K562 (cell line): Measurements from ENCODE around the gene NBPF4. TPM values are rescaled to one million over a fixed set of nuclear protein-coding genes. Genes with fewer than 3 reads are reported as not detected.

Experiments
- ATAC-seq: fragments of 200-7000 bp; cut with Tn5 transposase; 3 replicates; pipeline ENCODE4 v1.9.1; 2020; ENCODE audit warnings: moderate library complexity
- BruUV-seq: library from RNA; stranded (reverse); fragments of 400-500 nt; replicated peaks from 2 replicates; lab custom pipeline; 2021; lab: Mats Ljungman, UMichigan
- CTCF ChIA-PET: fragments of 300-600 bp; formaldehyde crosslinking; extraction: SDS; loops from one replicate; lab custom pipeline; 2021; ENCODE audit warnings: low intra/inter-chr PET ratio; lab: Yijun Ruan, JAX
- POLR2A ChIA-PET: fragments of 300-600, 350-650 bp; sonication (Branson Sonifier 250); formaldehyde crosslinking; extraction: SDS; loops from one replicate; lab custom pipeline; 2021; ENCODE audit warnings: antibody characterized with exemption, inconsistent platforms; lab: Yijun Ruan, JAX
- DNase-seq, 4 experiments: peaks; one replicate each; pipeline versions ENCODE4 v3.0.0 to v3.0.0-alpha.2; 2011 to 2018; ENCODE audit warnings: low spot score in 3 of 4, mixed read lengths in 3 of 4; ENCODE audit errors: extremely low read depth in 1 of 4
- FAIRE-seq: peaks from 2 replicates; lab custom pipeline; 2011; peaks lifted over from hg19 to GRCh38; lab: Jason Lieb, UNC
- H2AFZ ChIP-seq: 2 replicates; pipeline ENCODE4 v1.6.0; 2011; ENCODE audit warnings: low read depth, low read length, control low read depth, inconsistent platforms
- H3K27ac ChIP-seq: fragments of 200-600 bp; 3 replicates; pipeline ENCODE4 v1.8.0; 2011; ENCODE audit warnings: low read depth, mild to moderate bottlenecking, control low read depth, inconsistent platforms, low read length, moderate library complexity, mixed read lengths; ENCODE audit errors: extremely low read depth
- H3K27me3 ChIP-seq, 2 experiments: fragments of 300-600 bp in 1 of 2; 2 replicates in 1 of 2; 3 replicates in 1 of 2; pipeline versions ENCODE4 v1.6.0 to v1.8.0; 2011; ENCODE audit warnings: inconsistent platforms in 2 of 2, low read length in 2 of 2, mild to moderate bottlenecking in 1 of 2, mixed read lengths in 1 of 2, moderate library complexity in 1 of 2; ENCODE audit not compliant: control insufficient read depth in 2 of 2, insufficient read depth in 2 of 2
- H3K36me3 ChIP-seq: fragments of 300-600 bp; 3 replicates; pipeline ENCODE4 v1.8.0; 2011; ENCODE audit warnings: mild to moderate bottlenecking, low read length, inconsistent platforms; ENCODE audit not compliant: control insufficient read depth, insufficient read depth
- H3K4me1 ChIP-seq, 2 experiments: fragments of 200-600 bp in 1 of 2; replicated peaks in 1 of 2; 2 replicates in 1 of 2; 3 replicates in 1 of 2; pipeline versions ENCODE4 v1.5.1 to v1.8.0; 2011; ENCODE audit warnings: inconsistent platforms in 2 of 2, low read length in 2 of 2, mild to moderate bottlenecking in 1 of 2, mixed read lengths in 1 of 2, moderate library complexity in 1 of 2; ENCODE audit not compliant: control insufficient read depth in 2 of 2, insufficient read depth in 2 of 2
- H3K4me2 ChIP-seq: 2 replicates; pipeline ENCODE4 v1.6.1; 2011; ENCODE audit warnings: low read length, control low read depth, inconsistent platforms, mixed read lengths; ENCODE audit not compliant: insufficient read depth
- H3K4me3 ChIP-seq: fragments of 200-600 bp; sonication (generic), shearing (Covaris generic); 2 replicates; pipeline ENCODE4 v1.5.1; 2016; ENCODE audit warnings: control low read depth, inconsistent platforms
- H3K79me2 ChIP-seq: fragments of 200-600 bp; 3 replicates; pipeline ENCODE4 v1.8.0; 2011; ENCODE audit warnings: low read length, inconsistent platforms; ENCODE audit not compliant: control insufficient read depth, insufficient read depth
- H3K9ac ChIP-seq, 2 experiments: 2 replicates each; pipeline versions ENCODE4 v1.6.0 to v1.6.1; 2011; ENCODE audit warnings: low read depth in 2 of 2, low read length in 2 of 2, control low read depth in 1 of 2, inconsistent platforms in 1 of 2, mild to moderate bottlenecking in 1 of 2, mixed read lengths in 1 of 2; ENCODE audit not compliant: insufficient read depth in 1 of 2
- H3K9me1 ChIP-seq: one replicate; pipeline ENCODE4 v1.6.0; 2011; ENCODE audit warnings: inconsistent platforms, mild to moderate bottlenecking, low read length, moderate library complexity; ENCODE audit not compliant: control insufficient read depth, insufficient read depth
- H3K9me3 ChIP-seq: replicated peaks from 2 replicates; pipeline ENCODE4 v1.5.1; 2011; ENCODE audit warnings: low read depth, low read length, inconsistent platforms; ENCODE audit not compliant: control insufficient read depth, insufficient read depth
- H4K20me1 ChIP-seq: replicated peaks from 2 replicates; pipeline ENCODE4 v1.6.1; 2011; ENCODE audit warnings: low read length, inconsistent platforms, mixed read lengths; ENCODE audit not compliant: control insufficient read depth, insufficient read depth
- BCOR ChIP-seq: fragments of 450-650 bp; IDR thresholded peaks from 2 replicates; pipeline ENCODE4 v1.6.1; 2016
- CHD1 ChIP-seq: fragments of 200-600 bp; sonication (generic); IDR thresholded peaks from one replicate; pipeline ENCODE4 v1.6.1; 2012; ENCODE audit warnings: mild to moderate bottlenecking, moderate library complexity, low read length, inconsistent platforms
- DPF2 ChIP-seq: fragments of 450-650 bp; IDR thresholded peaks from 2 replicates; pipeline ENCODE4 v1.6.1; 2016
- MAFG ChIP-seq: fragments of 450-650 bp; conservative IDR thresholded peaks from 2 replicates; pipeline ENCODE4 v1.6.1; 2016; ENCODE audit warnings: missing genetic modification characterization, missing compliant biosample characterization
- MYC ChIP-seq, 2 experiments: fragments of 250-450 bp in 1 of 2; sonication (Bioruptor Pico) in 1 of 2; IDR thresholded peaks; 2 replicates each; pipeline versions ENCODE4 v1.5.1 to v1.6.1; 2012 to 2021; ENCODE audit warnings: low read depth in 2 of 2, borderline replicate concordance in 1 of 2, improper control_type of control experiment in 1 of 2, low read length in 1 of 2, mild to moderate bottlenecking in 1 of 2, moderate library complexity in 1 of 2
- PHF20 ChIP-seq: fragments of 450-650 bp; IDR thresholded peaks from 2 replicates; pipeline ENCODE4 v1.6.1; 2018; ENCODE audit not compliant: partially characterized antibody
- PPARD ChIP-seq: fragments of 250-450 bp; sonication (Bioruptor Pico); IDR thresholded peaks from 2 replicates; pipeline ENCODE4 v1.8.0; 2022; ENCODE audit warnings: inconsistent platforms, mild to moderate bottlenecking, moderate library complexity
- RHOXF2B ChIP-seq: fragments of 250-450 bp; sonication (Bioruptor Pico); conservative IDR thresholded peaks from 2 replicates; pipeline ENCODE4 v1.5.1; 2021
- SIX5 ChIP-seq, 2 experiments: IDR thresholded peaks; 2 replicates each; pipeline ENCODE4 v1.6.1; 2011; ENCODE audit warnings: low read length in 2 of 2, borderline replicate concordance in 1 of 2, low read depth in 1 of 2, mild to moderate bottlenecking in 1 of 2, moderate library complexity in 1 of 2; ENCODE audit not compliant: insufficient read depth in 1 of 2
- TAF1 ChIP-seq: IDR thresholded peaks from 2 replicates; pipeline ENCODE4 v1.6.1; 2011; ENCODE audit warnings: mild to moderate bottlenecking, low read length, moderate library complexity; ENCODE audit not compliant: insufficient read depth, control insufficient read depth, severe bottlenecking; ENCODE audit errors: extremely low read depth
- TEAD4 ChIP-seq, 2 experiments: sonication (generic) in 1 of 2; formaldehyde crosslinking in 1 of 2; IDR thresholded peaks; 2 replicates each; pipeline versions ENCODE4 v1.6.1 to v1.8.0; 2012 to 2022; ENCODE audit warnings: borderline replicate concordance in 1 of 2, inconsistent platforms in 1 of 2, low read length in 1 of 2, mild to moderate bottlenecking in 1 of 2, missing genetic modification reagents in 1 of 2
- ZFP30 ChIP-seq: fragments of 250-450 bp; sonication (Bioruptor Pico); IDR thresholded peaks from 2 replicates; pipeline ENCODE4 v1.8.0; 2022; ENCODE audit warnings: moderate library complexity, mild to moderate bottlenecking, inconsistent platforms, borderline replicate concordance
- ZNF778 ChIP-seq: fragments of 450-650 bp; formaldehyde crosslinking; IDR thresholded peaks from 2 replicates; pipeline ENCODE4 v1.4.0; 2020; ENCODE audit warnings: mild to moderate bottlenecking, moderate library complexity
- WGBS: fragments of 100-300 bp; shearing (Covaris generic); methylation state at CpG from one replicate; pipeline ENCODE4 v1.1.6; 2016; ENCODE audit warnings: low coverage, mixed read lengths; ENCODE audit not compliant: insufficient coverage; ENCODE audit errors: missing lambda C conversion rate; 5-methylcytosine and 5-hydroxymethylcytosine counted together
- in situ Hi-C: fragments of 300-500 bp; cut with MboI; formaldehyde crosslinking; loops from 4 replicates; pipeline ENCODE4 v1.15.0; 2018; ENCODE audit warnings: inconsistent platforms, mixed read lengths
- intact Hi-C: fragments of 100-400 bp; cut with micrococcal nuclease; formaldehyde crosslinking; loops from 2 replicates; pipeline ENCODE4 v1.14.2; 2022
- polyA plus RNA-seq, 8 experiments: library from polyadenylated mRNA; depleted of rRNA in 4 of 8; stranded (reverse) in 5 of 8; unstranded in 3 of 8; fragments of >200 nt; fragmentation: Nextera tagmentation in 2 of 8; fragmentation: Illumina TruSeq in 1 of 8; extraction: Ambion mirVana in 2 of 8; extraction: Trizol in 1 of 8; gene quantifications; 2 replicates each; pipeline versions ENCODE4 v1.2.1 to v1.2.3, GENCODE V29; 2011 to 2014; ENCODE audit warnings: inconsistent platforms in 1 of 8, missing spikeins in 1 of 8
- total RNA-seq, 7 experiments: library from RNA; depleted of rRNA in 6 of 7; stranded (reverse); fragments of >200 nt in 6 of 7; fragmentation: Illumina TruSeq in 2 of 7; extraction: Trizol in 2 of 7; gene quantifications; 2 replicates each; pipeline versions ENCODE4 v1.2.1 to v1.2.3, GENCODE V29; 2011 to 2021; ENCODE audit warnings: low replicate concordance in 1 of 7
- TF ChIP-seq, protein P1 (sequence below), 2 experiments: fragments of 450-650 bp in 1 of 2; sonication (generic) in 1 of 2; formaldehyde crosslinking in 1 of 2; IDR thresholded peaks in 1 of 2; conservative IDR thresholded peaks in 1 of 2; 2 replicates each; pipeline versions ENCODE4 v1.6.1 to v1.8.1; 2016 to 2023; ENCODE audit warnings: mild to moderate bottlenecking in 2 of 2, moderate library complexity in 2 of 2, inconsistent platforms in 1 of 2, missing genetic modification reagents in 1 of 2
- TF ChIP-seq, protein P2 (sequence below): sonication (generic); IDR thresholded peaks from 2 replicates; pipeline ENCODE4 v1.6.1; 2016
- TF ChIP-seq, protein P3 (sequence below), 3 experiments: IDR thresholded peaks in 2 of 3; conservative IDR thresholded peaks in 1 of 3; 2 replicates each; pipeline ENCODE4 v1.5.1; 2011 to 2012; ENCODE audit warnings: low read length in 3 of 3, mild to moderate bottlenecking in 3 of 3, control low read depth in 2 of 3, improper control_type of control experiment in 1 of 3, inconsistent platforms in 1 of 3, low read depth in 1 of 3, mixed read lengths in 1 of 3, moderate library complexity in 1 of 3; ENCODE audit not compliant: insufficient read depth in 2 of 3

Gene NBPF4
- total and polyA plus RNA-seq, 9 of the 15 experiments (the other 6 are each of a cell fraction or from before 2014, with no cell fraction given): 3.6 to 10.4 (median 5.9) TPM

DNA sequence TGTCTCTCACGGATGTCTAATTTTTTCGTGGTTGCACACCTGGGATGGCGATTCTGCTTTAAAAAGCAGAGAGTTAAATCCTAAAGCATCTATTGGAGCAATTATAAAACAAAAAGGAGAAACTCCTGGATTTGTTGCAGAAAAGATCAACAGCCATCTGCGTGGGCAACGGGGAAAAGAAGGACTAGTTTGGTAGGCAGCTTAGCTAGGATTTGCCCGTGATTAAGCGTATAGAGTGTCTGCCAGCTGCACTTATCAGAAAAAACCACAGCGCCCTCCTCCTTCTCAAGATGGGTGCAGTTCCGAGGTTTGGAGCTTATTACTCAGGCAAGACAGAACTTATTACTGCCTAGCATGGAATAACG lies 43.2 kb downstream of the NBPF4 start:
- intact Hi-C loops: no loop called here
- no peak for TF ChIP-seq RHOXF2B (CRISPR knock-in tag)
- TF ChIP-seq, protein P1, sequence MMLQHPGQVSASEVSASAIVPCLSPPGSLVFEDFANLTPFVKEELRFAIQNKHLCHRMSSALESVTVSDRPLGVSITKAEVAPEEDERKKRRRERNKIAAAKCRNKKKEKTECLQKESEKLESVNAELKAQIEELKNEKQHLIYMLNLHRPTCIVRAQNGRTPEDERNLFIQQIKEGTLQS (IDR thresholded peaks at IDR 0.05): no peak
- TF ChIP-seq, protein P1 (CRISPR knock-in tag; conservative IDR thresholded peaks at IDR 0.05): no peak
- TF ChIP-seq CHD1: no peak
- TF ChIP-seq DPF2: peak; percentile 48; the same call in 1 of the 2 replicates
- TF ChIP-seq SIX5 (IDR thresholded peaks at IDR 0.05; ENCODE audit: borderline replicate concordance in 1 of 2, insufficient read depth in 1 of 2, low read depth in 1 of 2, low read length in 2 of 2): no peak
- TF ChIP-seq MYC (IDR thresholded peaks at IDR 0.05; ENCODE audit: low read depth, low read length): no peak
- 0 out of 2 replicates have a peak, but pooled peaks have one; percentile 63 for TF ChIP-seq MYC (CRISPR knock-in tag; IDR thresholded peaks at IDR 0.05; ENCODE audit: borderline replicate concordance, low read depth)
- TF ChIP-seq, protein P2, sequence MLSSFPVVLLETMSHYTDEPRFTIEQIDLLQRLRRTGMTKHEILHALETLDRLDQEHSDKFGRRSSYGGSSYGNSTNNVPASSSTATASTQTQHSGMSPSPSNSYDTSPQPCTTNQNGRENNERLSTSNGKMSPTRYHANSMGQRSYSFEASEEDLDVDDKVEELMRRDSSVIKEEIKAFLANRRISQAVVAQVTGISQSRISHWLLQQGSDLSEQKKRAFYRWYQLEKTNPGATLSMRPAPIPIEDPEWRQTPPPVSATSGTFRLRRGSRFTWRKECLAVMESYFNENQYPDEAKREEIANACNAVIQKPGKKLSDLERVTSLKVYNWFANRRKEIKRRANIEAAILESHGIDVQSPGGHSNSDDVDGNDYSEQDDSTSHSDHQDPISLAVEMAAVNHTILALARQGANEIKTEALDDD: peak; percentile 88
- no peak for TF ChIP-seq MAFG (tag)
- TF ChIP-seq TAF1: no peak
- no peak for TF ChIP-seq ZNF778 (CRISPR knock-in tag)
- TF ChIP-seq, protein P3, sequence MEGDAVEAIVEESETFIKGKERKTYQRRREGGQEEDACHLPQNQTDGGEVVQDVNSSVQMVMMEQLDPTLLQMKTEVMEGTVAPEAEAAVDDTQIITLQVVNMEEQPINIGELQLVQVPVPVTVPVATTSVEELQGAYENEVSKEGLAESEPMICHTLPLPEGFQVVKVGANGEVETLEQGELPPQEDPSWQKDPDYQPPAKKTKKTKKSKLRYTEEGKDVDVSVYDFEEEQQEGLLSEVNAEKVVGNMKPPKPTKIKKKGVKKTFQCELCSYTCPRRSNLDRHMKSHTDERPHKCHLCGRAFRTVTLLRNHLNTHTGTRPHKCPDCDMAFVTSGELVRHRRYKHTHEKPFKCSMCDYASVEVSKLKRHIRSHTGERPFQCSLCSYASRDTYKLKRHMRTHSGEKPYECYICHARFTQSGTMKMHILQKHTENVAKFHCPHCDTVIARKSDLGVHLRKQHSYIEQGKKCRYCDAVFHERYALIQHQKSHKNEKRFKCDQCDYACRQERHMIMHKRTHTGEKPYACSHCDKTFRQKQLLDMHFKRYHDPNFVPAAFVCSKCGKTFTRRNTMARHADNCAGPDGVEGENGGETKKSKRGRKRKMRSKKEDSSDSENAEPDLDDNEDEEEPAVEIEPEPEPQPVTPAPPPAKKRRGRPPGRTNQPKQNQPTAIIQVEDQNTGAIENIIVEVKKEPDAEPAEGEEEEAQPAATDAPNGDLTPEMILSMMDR (IDR thresholded peaks at IDR 0.05 in 2 of 3, conservative IDR thresholded peaks at IDR 0.05 in 1 of 3; ENCODE audit: insufficient read depth in 2 of 3, low read depth in 1 of 3, low read length in 3 of 3): peak in 2 of 3 experiments; percentile 33 to 47; a peak in 2 of 6 replicates
- TF ChIP-seq BCOR: 0 out of 2 replicates have a peak, but pooled peaks have one; percentile 19
- TF ChIP-seq PPARD (CRISPR knock-in tag): no peak
- TF ChIP-seq TEAD4 (IDR thresholded peaks at IDR 0.05; ENCODE audit: low read length): no peak
- TF ChIP-seq TEAD4 (CRISPR knock-in tag; IDR thresholded peaks at IDR 0.05; ENCODE audit: borderline replicate concordance): no peak
- no peak for TF ChIP-seq ZFP30
- no peak for TF ChIP-seq PHF20

More for the DNA sequence above, 43.2 kb downstream of the NBPF4 start:
- Histone ChIP-seq H3K79me2 (peaks cover 23% of the 10 kb centered on the region), H2AFZ (peak overlapping the region; percentile 98), H3K36me3 (peaks cover 15% of the 10 kb centered on the region; the same call in 2 of the 3 replicates), H3K4me1 (peaks cover 11 to 12% of the 10 kb centered on the region in 2 experiments; a peak in 4 of 5 replicates), H4K20me1 (no peaks in the 10 kb centered on the region), H3K27me3 (no peaks in the 10 kb centered on the region), H3K27ac (peak overlapping the region; percentile 58; the same call in 2 of the 3 replicates), H3K9ac (peak overlapping the region; percentile 72 to 96), H3K9me1 (no peaks in the 10 kb centered on the region), H3K4me2 (peak overlapping the region; percentile 97), H3K9me3 (no peaks in the 10 kb centered on the region), H3K4me3 (peak overlapping the region; percentile 79)
- in situ Hi-C loops: loop anchor here (25.0 kb wide), 1 partner anchor 262 kb away; the partner anchor contains the start of gene NBPF6
- WGBS: 1% methylated on average over 10 of the region's 10 CpGs
- BruUV-seq: TSS peak; percentile 92
- FAIRE-seq (no peak), ATAC-seq (peak; percentile 52), DNase-seq (peak; percentile 24 to 71 (median 44))
- ChIA-PET POLR2A (interaction anchor here (0.5 to 2.7 kb wide), 11 partner anchors 9 to 429 kb away, joined by 3 to 18 read pairs (median 4); no protein-coding TSS in a partner anchor), CTCF (no interaction called here)
